IMR-90 (cell line): Measurements from ENCODE around the gene CYFIP1. TPM values are rescaled to one million over a fixed set of nuclear protein-coding genes. Genes with fewer than 3 reads are reported as not detected.

ENCODE experiments used
- ATAC-seq: fragments of 200-7000 bp; cut with Tn5 transposase; 2 replicates; pipeline ENCODE4 v1.9.1; 2020; ENCODE audit warnings: low read depth, mild to moderate bottlenecking, moderate library complexity
- BruUV-seq: library from RNA; stranded (reverse); fragments of 400-500 nt; replicated peaks from 2 replicates; lab custom pipeline; 2021; lab: Mats Ljungman, UMichigan
- CTCF ChIA-PET: fragments of 300-600 bp; formaldehyde crosslinking; extraction: SDS; loops from one replicate; lab custom pipeline; 2021; ENCODE audit warnings: antibody characterized with exemption; lab: Yijun Ruan, JAX
- POLR2A ChIA-PET: fragments of 300-600 bp; sonication (Branson Sonifier 250); formaldehyde crosslinking; loops from one replicate; lab custom pipeline; 2022; ENCODE audit warnings: antibody characterized with exemption; ENCODE audit not compliant: unreplicated experiment; lab: Charles Lee
- DNase-seq: peaks from one replicate; pipeline ENCODE4 v3.0.0; 2013
- H2AFZ ChIP-seq: replicated peaks from 2 replicates; pipeline ENCODE3; 2013; ENCODE audit warnings: low read length, mild to moderate bottlenecking; ENCODE audit not compliant: poor library complexity
- H2AK5ac ChIP-seq: 2 replicates; pipeline ENCODE4 v1.6.1; 2013; ENCODE audit warnings: low read depth, low read length, inconsistent platforms
- H2AK9ac ChIP-seq: replicated peaks from 2 replicates; pipeline ENCODE3; 2013; ENCODE audit warnings: mild to moderate bottlenecking, low read depth, low read length, moderate library complexity; ENCODE audit not compliant: poor library complexity
- H2BK120ac ChIP-seq: 2 replicates; pipeline ENCODE4 v1.6.1; 2013; ENCODE audit warnings: low read depth, low read length, inconsistent platforms
- H2BK15ac ChIP-seq: 3 replicates; pipeline ENCODE4 v1.6.1; 2013; ENCODE audit warnings: low read depth, low read length, inconsistent platforms
- H2BK20ac ChIP-seq: 2 replicates; pipeline ENCODE4 v1.6.1; 2013; ENCODE audit warnings: low read depth, mild to moderate bottlenecking, inconsistent platforms, low read length, moderate library complexity
- H2BK5ac ChIP-seq: 2 replicates; pipeline ENCODE4 v1.6.1; 2013; ENCODE audit warnings: mild to moderate bottlenecking, low read depth, low read length, inconsistent platforms; ENCODE audit not compliant: poor library complexity, severe bottlenecking
- H3K14ac ChIP-seq: replicated peaks from 2 replicates; pipeline ENCODE4 v1.6.1; 2013; ENCODE audit warnings: low read depth, low read length, inconsistent platforms
- H3K18ac ChIP-seq: 2 replicates; pipeline ENCODE4 v1.6.1; 2013; ENCODE audit warnings: low read depth, low read length, control low read depth
- H3K23ac ChIP-seq: 2 replicates; pipeline ENCODE4 v1.6.1; 2013; ENCODE audit warnings: low read depth, low read length, inconsistent platforms
- H3K27ac ChIP-seq: 2 replicates; pipeline ENCODE4 v1.5.1; 2013; ENCODE audit warnings: mild to moderate bottlenecking, control low read depth, low read length; ENCODE audit not compliant: insufficient read depth
- H3K27me3 ChIP-seq: 2 replicates; pipeline ENCODE4 v1.6.1; 2013; ENCODE audit warnings: low read length; ENCODE audit not compliant: control insufficient read depth, insufficient read depth
- H3K36me3 ChIP-seq: 2 replicates; pipeline ENCODE4 v1.6.1; 2013; ENCODE audit warnings: low read length, mixed read lengths; ENCODE audit not compliant: control insufficient read depth, insufficient read depth
- H3K4ac ChIP-seq: 2 replicates; pipeline ENCODE4 v1.6.1; 2013; ENCODE audit warnings: low read depth, low read length, inconsistent platforms
- H3K4me1 ChIP-seq: 2 replicates; pipeline ENCODE4 v1.6.1; 2013; ENCODE audit warnings: low read length, mixed read lengths; ENCODE audit not compliant: control insufficient read depth, insufficient read depth
- H3K4me2 ChIP-seq: 2 replicates; pipeline ENCODE4 v1.6.1; 2013; ENCODE audit warnings: low read depth, mild to moderate bottlenecking, control low read depth, low read length, moderate library complexity
- H3K4me3 ChIP-seq: 2 replicates; pipeline ENCODE4 v1.5.1; 2013; ENCODE audit warnings: low read depth, mild to moderate bottlenecking, control low read depth, low read length, moderate library complexity; ENCODE audit not compliant: insufficient read depth
- H3K56ac ChIP-seq: 2 replicates; pipeline ENCODE4 v1.6.1; 2013; ENCODE audit warnings: low read length, inconsistent platforms; ENCODE audit not compliant: insufficient read depth; ENCODE audit errors: extremely low read depth
- H3K79me1 ChIP-seq, 2 experiments: 2 replicates each; pipeline ENCODE4 v1.6.1; 2013; ENCODE audit warnings: low read length in 2 of 2, inconsistent platforms in 1 of 2, low read depth in 1 of 2
- H3K9ac ChIP-seq: 2 replicates; pipeline ENCODE4 v1.6.1; 2013; ENCODE audit warnings: low read depth, low read length, control low read depth
- H3K9me1 ChIP-seq: 2 replicates; pipeline ENCODE4 v1.6.1; 2013; ENCODE audit warnings: low read length, inconsistent platforms; ENCODE audit not compliant: insufficient read depth
- H3K9me3 ChIP-seq: 2 replicates; pipeline ENCODE4 v1.6.1; 2013; ENCODE audit warnings: low read length; ENCODE audit not compliant: control insufficient read depth, insufficient read depth
- H4K20me1 ChIP-seq: 2 replicates; pipeline ENCODE4 v1.6.1; 2013; ENCODE audit warnings: low read length, inconsistent platforms; ENCODE audit not compliant: insufficient read depth
- H4K5ac ChIP-seq: 2 replicates; pipeline ENCODE4 v1.6.1; 2013; ENCODE audit warnings: mild to moderate bottlenecking, low read depth, low read length, control low read depth
- H4K8ac ChIP-seq, 2 experiments: 2 replicates each; pipeline ENCODE4 v1.6.1; 2013; ENCODE audit warnings: low read depth in 2 of 2, low read length in 2 of 2, control low read depth in 1 of 2, inconsistent platforms in 1 of 2
- H4K91ac ChIP-seq: 2 replicates; pipeline ENCODE4 v1.6.1; 2013; ENCODE audit warnings: low read depth, low read length, inconsistent platforms; ENCODE audit not compliant: insufficient read depth
- BHLHE40 ChIP-seq: fragments of 150-350 bp; IDR thresholded peaks from 2 replicates; pipeline ENCODE4 v1.6.1; 2016; ENCODE audit warnings: mild to moderate bottlenecking, low read depth, low read length
- MAFK ChIP-seq: IDR thresholded peaks from 2 replicates; pipeline ENCODE4 v1.6.1; 2012; ENCODE audit warnings: low read depth, low read length, improper control_type of control experiment
- WGBS, 2 experiments: methylation state at CpG; one replicate each; pipeline versions ENCODE4 v1.1.5 to v1.1.7; 2013; ENCODE audit warnings: missing lambda C conversion rate in 2 of 2; ENCODE audit not compliant: insufficient read length in 1 of 2; ENCODE audit errors: extremely low coverage in 2 of 2; 5-methylcytosine and 5-hydroxymethylcytosine counted together
- dilution Hi-C: fragments of 300-500 bp; cut with HindIII; formaldehyde crosslinking; loops from one replicate; pipeline ENCODE4 v1.14.3; 2018; ENCODE audit warnings: low sequenced_read_pairs; ENCODE audit not compliant: unreplicated experiment
- in situ Hi-C: fragments of 300-500 bp; cut with MboI; formaldehyde crosslinking; loops from 3 replicates; pipeline ENCODE4 v1.14.3; 2019; ENCODE audit warnings: low sequenced_read_pairs, inconsistent platforms, mixed read lengths
- intact Hi-C: fragments of 100-400 bp; cut with micrococcal nuclease; formaldehyde crosslinking; loops from 2 replicates; pipeline ENCODE4 v1.10.0; 2022
- polyA plus RNA-seq, 3 experiments: library from polyadenylated mRNA; depleted of rRNA; stranded (reverse); fragments of >200 nt; gene quantifications; 2 replicates each; pipeline ENCODE4 v1.2.3, GENCODE V29; 2012; ENCODE audit warnings: low replicate concordance in 1 of 3
- total RNA-seq: library from RNA; depleted of rRNA; stranded (reverse); fragments of >200 nt; gene quantifications from 2 replicates; pipeline ENCODE4 v1.2.3, GENCODE V29; 2012

CYFIP1 gene
- total and polyA plus RNA-seq, 2 of the 4 experiments (the other 2 are of a cell fraction), result 58.4 to 163 TPM

GRCh38 chr15:22978691-22979237, 1.4 kb downstream of the CYFIP1 start:
- Histone ChIP-seq H4K5ac (no peak overlapping the region), H3K56ac (no peak overlapping the region), H2BK5ac (no peak overlapping the region), H4K91ac (no peak overlapping the region), H3K9me3 (no peaks in the 10 kb centered on the region), H3K36me3 (no peaks in the 10 kb centered on the region), H2BK15ac (no peak overlapping the region), H3K27ac (no peak overlapping the region), H4K20me1 (peaks cover 54% of the 10 kb centered on the region), H3K79me1 (peaks cover 3 to 34% of the 10 kb centered on the region in 2 experiments; a peak in 3 of 4 replicates), H3K4me1 (peaks cover 2% of the 10 kb centered on the region), H2AK5ac (no peak overlapping the region), H2AFZ (peak overlapping the region; percentile 69), H2BK20ac (no peak overlapping the region), H3K4me2 (peak overlapping the region; percentile 96), H3K4ac (no peak overlapping the region), H2AK9ac (peak overlapping the region; percentile 65), H3K23ac (peak overlapping the region; percentile 86; the same call in 1 of the 2 replicates), H3K4me3 (peak overlapping the region; percentile 91), H2BK120ac (no peak overlapping the region), H3K9me1 (peaks cover 7% of the 10 kb centered on the region), H4K8ac (no peak overlapping the region), H3K14ac (no peak overlapping the region; the same call in 1 of the 2 replicates), H3K27me3 (no peaks in the 10 kb centered on the region), H3K9ac (no peak overlapping the region), H3K18ac (no peak overlapping the region)
- CTCF ChIA-PET, result no interaction called here
- TF ChIP-seq BHLHE40, result 0 out of 2 replicates have a peak, but pooled peaks have one; percentile 18
- no peak for TF ChIP-seq MAFK
- intact Hi-C loops, result no loop called here
- ATAC-seq, result peak; percentile 2; the same call in 1 of the 2 replicates
- dilution Hi-C loops, result no loop called here
- POLR2A ChIA-PET, result no interaction called here
- in situ Hi-C loops, result no loop called here
- 0% methylated on average over 8 of the region's 22 CpGs; no CpG with 5 or more reads in 1 of the 2 experiments for WGBS, 2 experiments
- no TSS peak for BruUV-seq
- no peak for DNase-seq
